ENCODE results near the gene LPP. TPM values are rescaled to one million over a fixed set of nuclear protein-coding genes. Genes with fewer than 3 reads are reported as not detected.

The LPP gene
- total RNA-seq (100 to 1,000 TPM; 118 to 219 TPM), polyA plus RNA-seq (10 to 100 TPM; 11.1 to 14.5 TPM)
- long read RNA-seq, donor 1: 0 reads
- long read RNA-seq, donor 2: 0 reads
- long read RNA-seq, donor 3: 0 reads
- long read RNA-seq, donor 4: 0 reads
- long read RNA-seq, donor 5, partial matches to known transcripts: 9 of 14 reads
- long read RNA-seq, donor 5, other reads (novel, unspliced or antisense): 5 of 14 reads

DNA sequence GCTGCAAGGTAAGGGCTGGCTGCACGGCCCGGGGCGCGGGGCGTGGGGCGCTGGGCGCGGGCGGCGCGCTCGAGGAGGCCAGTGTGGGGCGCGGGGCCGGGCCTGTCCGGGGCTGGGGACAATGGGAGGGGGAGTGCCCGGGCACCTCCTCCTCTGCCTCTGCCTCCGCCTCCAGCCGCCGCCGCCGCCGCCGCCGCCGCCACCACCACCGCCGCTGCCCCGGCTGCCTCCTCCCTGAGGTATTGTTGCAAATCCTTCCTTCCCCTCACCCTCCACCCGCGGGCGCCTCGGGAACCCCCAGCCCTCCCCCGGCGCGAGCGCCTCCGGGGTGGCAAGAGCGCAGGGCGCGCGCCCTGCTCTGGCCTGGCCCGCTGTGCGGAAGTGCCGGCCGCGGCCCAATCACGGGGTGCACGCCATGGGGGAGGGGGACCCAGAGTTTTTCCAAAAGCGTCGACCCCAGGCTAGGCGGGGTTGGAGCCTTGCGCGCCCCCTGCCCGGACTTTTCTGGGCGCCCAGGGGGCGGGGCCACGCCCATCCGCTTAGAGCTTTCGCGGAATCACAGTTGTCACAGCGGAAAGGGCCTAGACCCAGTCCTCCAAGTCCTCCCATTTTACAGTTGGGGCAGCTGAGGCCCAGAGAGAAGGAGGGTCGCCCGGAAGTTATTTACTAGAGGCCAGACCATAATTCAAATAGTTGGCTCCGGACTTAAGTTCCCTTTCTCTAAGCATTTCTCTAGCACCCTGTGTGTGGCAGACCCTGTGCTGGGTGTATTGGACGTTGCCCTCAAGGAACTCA lies at the start of gene LPP:
LPP (plus strand) TSS at position 144 of the 795 bp plus-strand sequence. CDS start 251,964 bp downstream, outside the sequence.
- peak within 1 kb of the TSS; percentile 88 to 94 for H3K9ac ChIP-seq (ENCODE audit: insufficient read depth in 1 of 2, low read length in 2 of 2)
- H3K27me3 ChIP-seq (ENCODE audit: control insufficient read depth in 3 of 3, insufficient read depth in 3 of 3, low read length in 2 of 3): peaks cover 0 to 5% (median 0%) of the 10 kb centered on the region in 3 donors
- H3K4me1 ChIP-seq (ENCODE audit: control insufficient read depth in 5 of 5, insufficient read depth in 5 of 5, low read length in 5 of 5): peaks cover 5 to 19% (median 15%) of the 10 kb centered on the region in 5 donors
- 0 to 1% methylated on average over 46 to 66 of the region's 66 CpGs for WGBS, 2 donors
- H3K9me3 ChIP-seq (ENCODE audit: control insufficient read depth in 4 of 4, insufficient read depth in 3 of 4, low read length in 3 of 4): no peaks in the 10 kb centered on the region
- no peak for TF ChIP-seq CTCF (IDR thresholded peaks at IDR 0.05; ENCODE audit: control extremely low read depth, extremely low read depth)
- DNase-seq (peak; percentile 83 to 86 (median 84)), ATAC-seq (ENCODE audit: insufficient read depth, low FRiP score) (peak; percentile 87)
- no peaks in the 10 kb centered on the region for H3K36me3 ChIP-seq (ENCODE audit: control insufficient read depth in 4 of 4, insufficient read depth in 4 of 4, low read length in 4 of 4)
- H3K27ac ChIP-seq (ENCODE audit: low read depth in 1 of 2, low read length in 1 of 2): peak within 1 kb of the TSS; percentile 96 to 99
- peak within 1 kb of the TSS; percentile 82 for H3K4me3 ChIP-seq

DNA sequence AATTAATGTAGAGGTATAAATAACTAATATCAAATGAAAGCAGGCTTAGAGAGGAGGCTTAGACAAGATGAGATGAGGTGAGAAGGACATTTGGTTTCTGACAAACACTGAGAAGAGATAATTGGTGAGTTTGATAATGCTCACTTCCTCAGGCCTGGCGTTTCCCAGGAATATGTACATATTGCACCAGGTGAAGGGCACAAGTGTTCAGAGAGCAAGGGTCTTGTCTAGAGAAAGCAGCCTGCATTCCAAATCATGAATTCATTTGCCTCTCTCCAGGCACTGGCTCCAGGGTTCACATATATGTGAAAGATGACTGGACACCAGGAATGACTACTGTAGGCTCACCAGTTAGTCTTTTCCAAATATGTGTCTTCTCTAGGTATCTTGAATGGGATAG lies 48.0 kb upstream of the LPP start:
- no peaks in the 10 kb centered on the region for H3K36me3 ChIP-seq (ENCODE audit: control insufficient read depth in 4 of 4, insufficient read depth in 4 of 4, low read length in 4 of 4)
- H3K4me3 ChIP-seq: no peak overlapping the region
- peaks cover 0 to under 1% (median 0%) of the 10 kb centered on the region in 4 donors for H3K9me3 ChIP-seq (ENCODE audit: control insufficient read depth in 4 of 4, insufficient read depth in 3 of 4, low read length in 3 of 4)
- no peak for TF ChIP-seq CTCF (IDR thresholded peaks at IDR 0.05; ENCODE audit: control extremely low read depth, extremely low read depth)
- ATAC-seq (ENCODE audit: insufficient read depth, low FRiP score) (no peak), DNase-seq (no peak)
- no peaks in the 10 kb centered on the region for H3K4me1 ChIP-seq (ENCODE audit: control insufficient read depth in 5 of 5, insufficient read depth in 5 of 5, low read length in 5 of 5)
- no peak overlapping the region for H3K9ac ChIP-seq (ENCODE audit: insufficient read depth in 1 of 2, low read length in 2 of 2)
- no peaks in the 10 kb centered on the region for H3K27me3 ChIP-seq (ENCODE audit: control insufficient read depth in 3 of 3, insufficient read depth in 3 of 3, low read length in 2 of 3)
- WGBS, 2 donors: 86 to 92% methylated on average over 1 of the region's 1 CpG
- no peak overlapping the region for H3K27ac ChIP-seq (ENCODE audit: low read depth in 1 of 2, low read length in 1 of 2)

- no peak overlapping the region for H3K4me3 ChIP-seq
- H3K36me3 ChIP-seq (ENCODE audit: control insufficient read depth in 4 of 4, insufficient read depth in 4 of 4, low read length in 4 of 4): no peaks in the 10 kb centered on the region
- ATAC-seq (ENCODE audit: insufficient read depth, low FRiP score): no peak
- no peak for TF ChIP-seq CTCF (IDR thresholded peaks at IDR 0.05; ENCODE audit: control extremely low read depth, extremely low read depth)
- DNase-seq: no peak
- H3K9ac ChIP-seq (ENCODE audit: insufficient read depth in 1 of 2, low read length in 2 of 2): no peak overlapping the region
- H3K4me1 ChIP-seq (ENCODE audit: control insufficient read depth in 5 of 5, insufficient read depth in 5 of 5, low read length in 5 of 5): no peaks in the 10 kb centered on the region
- 93 to 96% methylated on average over 5 of the region's 5 CpGs for WGBS, 2 donors
- no peaks in the 10 kb centered on the region for H3K9me3 ChIP-seq (ENCODE audit: control insufficient read depth in 4 of 4, insufficient read depth in 3 of 4, low read length in 3 of 4)
- no peak overlapping the region for H3K27ac ChIP-seq (ENCODE audit: low read depth in 1 of 2, low read length in 1 of 2)
- H3K27me3 ChIP-seq (ENCODE audit: control insufficient read depth in 3 of 3, insufficient read depth in 3 of 3, low read length in 2 of 3): no peaks in the 10 kb centered on the region
These were observed 47.5 kb upstream of the LPP start for GRCh38 chr3:188106454-188106853.
